DND-41 (cell line): ENCODE measurements around the gene DOCK4.

ENCODE experiments used
- ATAC-seq: fragments of 200-7000 bp; cut with Tn5 transposase; 3 replicates; pipeline ENCODE4 v1.9.1; 2021; ENCODE audit warnings: low read depth; ENCODE audit not compliant: insufficient read depth
- DNase-seq: peaks from one replicate; pipeline ENCODE4 v3.0.0-alpha.2; 2020
- H2AFZ ChIP-seq: 2 replicates; pipeline ENCODE4 v1.6.0; 2012; ENCODE audit warnings: low read depth, low read length
- H3K27ac ChIP-seq: 2 replicates; pipeline ENCODE4 v1.5.1; 2012; ENCODE audit warnings: low read length, inconsistent platforms
- H3K27me3 ChIP-seq: fragments of 200-600 bp; sonication (generic); 2 replicates; pipeline ENCODE4 v1.6.0; 2012; ENCODE audit warnings: low read length, mild to moderate bottlenecking, inconsistent platforms; ENCODE audit not compliant: insufficient read depth, poor library complexity
- H3K36me3 ChIP-seq: 2 replicates; pipeline ENCODE4 v1.5.1; 2012; ENCODE audit warnings: low read length, inconsistent platforms; ENCODE audit not compliant: insufficient read depth
- H3K4me1 ChIP-seq: 2 replicates; pipeline ENCODE4 v1.5.1; 2012; ENCODE audit warnings: mild to moderate bottlenecking, low read length; ENCODE audit not compliant: insufficient read depth
- H3K4me2 ChIP-seq: 2 replicates; pipeline ENCODE4 v1.6.0; 2012; ENCODE audit warnings: mild to moderate bottlenecking, moderate library complexity, low read length, inconsistent platforms; ENCODE audit not compliant: insufficient read depth
- H3K4me3 ChIP-seq, 2 experiments: fragments of 200-600 bp in 1 of 2; shearing (Covaris generic) in 1 of 2; 2 replicates each; pipeline ENCODE4 v1.5.1; 2012 to 2016; ENCODE audit warnings: inconsistent platforms in 2 of 2, low read length in 2 of 2, mild to moderate bottlenecking in 2 of 2, low read depth in 1 of 2, moderate library complexity in 1 of 2
- H3K79me2 ChIP-seq: 2 replicates; pipeline ENCODE4 v1.6.0; 2012; ENCODE audit warnings: low read length, inconsistent platforms; ENCODE audit not compliant: insufficient read depth
- H3K9ac ChIP-seq: 2 replicates; pipeline ENCODE4 v1.6.0; 2012; ENCODE audit warnings: low read depth, mild to moderate bottlenecking, inconsistent platforms, low read length, moderate library complexity
- H3K9me3 ChIP-seq: 2 replicates; pipeline ENCODE4 v1.5.1; 2012; ENCODE audit warnings: low read length, moderate library complexity, mild to moderate bottlenecking, inconsistent platforms; ENCODE audit not compliant: insufficient read depth, severe bottlenecking
- H4K20me1 ChIP-seq: 2 replicates; pipeline ENCODE4 v1.6.0; 2012; ENCODE audit warnings: low read length; ENCODE audit not compliant: insufficient read depth
- EZH2 ChIP-seq: IDR thresholded peaks from 3 replicates; pipeline ENCODE4 v1.6.1; 2012; ENCODE audit warnings: borderline replicate concordance, low read depth, mild to moderate bottlenecking, moderate library complexity, low read length, inconsistent platforms; ENCODE audit not compliant: severe bottlenecking
- TF ChIP-seq, protein P1 (sequence below): IDR thresholded peaks from 2 replicates; pipeline ENCODE4 v1.5.1; 2012; ENCODE audit warnings: borderline replicate concordance, low read length, moderate library complexity, mild to moderate bottlenecking; ENCODE audit not compliant: poor library complexity, severe bottlenecking; ENCODE audit errors: extremely low read depth

DOCK4 gene

DNA sequence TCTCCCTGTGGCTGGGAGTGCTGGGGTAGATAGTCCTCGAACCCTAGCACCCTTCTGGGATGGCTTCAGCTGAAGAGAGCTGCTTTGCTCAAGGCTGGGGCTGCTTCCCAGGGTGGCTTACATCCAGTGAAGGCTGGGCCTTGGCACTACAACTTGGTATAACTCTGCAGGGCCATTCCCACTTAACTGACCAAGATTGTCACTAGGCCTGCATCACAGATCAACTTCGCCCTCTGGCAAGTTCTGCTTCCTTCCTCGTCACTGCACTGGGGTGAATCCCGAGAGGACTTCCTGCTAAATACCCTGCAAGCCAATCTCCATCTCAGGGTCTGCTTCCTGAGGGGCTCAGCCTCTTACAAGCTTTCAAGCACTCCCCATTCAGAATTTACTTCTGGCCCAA lies 195.2 kb downstream of the DOCK4 start:
- H3K4me1 ChIP-seq = no peaks in the 10 kb centered on the region
- H3K27me3 ChIP-seq = no peaks in the 10 kb centered on the region
- no peaks in the 10 kb centered on the region for H3K9me3 ChIP-seq
- TF ChIP-seq EZH2 = no peak
- TF ChIP-seq, protein P1, sequence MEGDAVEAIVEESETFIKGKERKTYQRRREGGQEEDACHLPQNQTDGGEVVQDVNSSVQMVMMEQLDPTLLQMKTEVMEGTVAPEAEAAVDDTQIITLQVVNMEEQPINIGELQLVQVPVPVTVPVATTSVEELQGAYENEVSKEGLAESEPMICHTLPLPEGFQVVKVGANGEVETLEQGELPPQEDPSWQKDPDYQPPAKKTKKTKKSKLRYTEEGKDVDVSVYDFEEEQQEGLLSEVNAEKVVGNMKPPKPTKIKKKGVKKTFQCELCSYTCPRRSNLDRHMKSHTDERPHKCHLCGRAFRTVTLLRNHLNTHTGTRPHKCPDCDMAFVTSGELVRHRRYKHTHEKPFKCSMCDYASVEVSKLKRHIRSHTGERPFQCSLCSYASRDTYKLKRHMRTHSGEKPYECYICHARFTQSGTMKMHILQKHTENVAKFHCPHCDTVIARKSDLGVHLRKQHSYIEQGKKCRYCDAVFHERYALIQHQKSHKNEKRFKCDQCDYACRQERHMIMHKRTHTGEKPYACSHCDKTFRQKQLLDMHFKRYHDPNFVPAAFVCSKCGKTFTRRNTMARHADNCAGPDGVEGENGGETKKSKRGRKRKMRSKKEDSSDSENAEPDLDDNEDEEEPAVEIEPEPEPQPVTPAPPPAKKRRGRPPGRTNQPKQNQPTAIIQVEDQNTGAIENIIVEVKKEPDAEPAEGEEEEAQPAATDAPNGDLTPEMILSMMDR = no peak
- DNase-seq = no peak
- no peak for ATAC-seq
- no peaks in the 10 kb centered on the region for H3K36me3 ChIP-seq
- H2AFZ ChIP-seq = no peak overlapping the region
- H3K27ac ChIP-seq = no peak overlapping the region
- H4K20me1 ChIP-seq = no peaks in the 10 kb centered on the region
- H3K79me2 ChIP-seq = no peaks in the 10 kb centered on the region
- no peak overlapping the region for H3K9ac ChIP-seq
- H3K4me3 ChIP-seq = no peak overlapping the region
- no peak overlapping the region for H3K4me2 ChIP-seq

DNA sequence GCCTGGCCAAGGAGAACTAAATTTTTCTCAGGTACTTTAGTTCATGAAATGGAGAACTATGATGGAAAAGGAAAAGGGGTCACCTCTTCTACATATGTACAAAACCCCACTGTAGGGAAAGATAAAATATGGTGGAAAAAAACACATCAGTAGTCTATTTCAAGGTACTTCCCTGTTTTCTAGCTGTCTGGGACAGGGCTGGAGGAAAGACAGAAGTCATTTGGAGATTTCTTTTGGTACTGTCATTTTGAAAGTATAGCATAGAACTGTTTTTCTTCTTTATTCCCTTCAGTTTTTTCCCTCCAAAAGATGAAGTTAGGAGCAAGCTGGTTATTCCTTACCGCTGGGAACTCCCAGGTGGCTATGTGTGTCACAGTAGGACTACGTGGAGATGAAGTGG lies 196.1 kb downstream of the DOCK4 start:
- no peak for TF ChIP-seq EZH2
- TF ChIP-seq, protein P1 = no peak
- Histone ChIP-seq H3K36me3 (no peaks in the 10 kb centered on the region), H2AFZ (no peak overlapping the region), H3K27me3 (no peaks in the 10 kb centered on the region), H3K9me3 (no peaks in the 10 kb centered on the region), H3K27ac (no peak overlapping the region), H3K4me3 (no peak overlapping the region), H3K79me2 (no peaks in the 10 kb centered on the region), H3K4me2 (no peak overlapping the region), H4K20me1 (no peaks in the 10 kb centered on the region), H3K9ac (no peak overlapping the region), H3K4me1 (no peaks in the 10 kb centered on the region)
- ATAC-seq (no peak), DNase-seq (no peak)

DNA sequence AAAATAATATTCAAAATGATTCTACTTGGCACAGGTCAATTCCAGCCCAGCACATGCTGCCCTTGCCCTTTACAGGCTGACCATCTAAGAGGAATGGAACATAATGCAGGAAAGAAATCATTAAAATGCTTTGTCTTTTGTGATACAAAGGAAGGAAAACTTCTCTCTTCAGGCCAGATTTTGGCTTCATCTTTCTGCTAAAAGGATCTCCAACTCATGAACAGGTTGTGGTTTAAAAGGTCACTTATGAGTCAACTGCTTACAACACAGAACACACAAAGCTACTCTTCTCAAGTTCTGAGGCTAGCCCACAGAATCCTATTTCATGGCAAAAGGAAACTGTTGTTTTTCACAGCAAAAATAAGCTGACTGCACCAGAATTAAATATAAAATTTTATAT lies 197.1 kb downstream of the DOCK4 start:
- Histone ChIP-seq H3K36me3 (no peaks in the 10 kb centered on the region), H3K9me3 (no peaks in the 10 kb centered on the region), H3K4me3 (no peak overlapping the region), H3K9ac (no peak overlapping the region), H3K27me3 (no peaks in the 10 kb centered on the region), H3K4me1 (no peaks in the 10 kb centered on the region), H3K27ac (no peak overlapping the region), H2AFZ (no peak overlapping the region), H3K4me2 (no peak overlapping the region), H3K79me2 (no peaks in the 10 kb centered on the region), H4K20me1 (no peaks in the 10 kb centered on the region)
- DNase-seq (no peak), ATAC-seq (no peak)
- TF ChIP-seq, protein P1 = no peak
- no peak for TF ChIP-seq EZH2

DNA sequence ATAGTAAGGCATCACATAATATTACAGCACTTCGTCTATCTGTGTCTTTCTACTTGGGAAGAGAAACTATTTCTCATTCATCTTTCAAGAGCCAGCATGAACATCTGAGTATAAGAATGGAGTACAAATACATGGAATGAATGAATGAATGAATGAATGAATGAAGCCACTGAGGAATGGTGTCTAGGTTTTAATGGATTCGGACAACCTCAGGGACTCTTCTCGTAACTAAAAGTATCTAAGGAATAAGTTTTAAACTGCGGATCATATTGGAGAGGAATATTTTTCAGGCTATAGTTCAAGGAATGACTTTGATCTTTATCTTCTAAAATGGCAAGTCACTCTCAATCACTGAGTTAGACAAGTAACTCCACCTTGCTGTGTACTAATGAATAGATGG lies 199.0 kb downstream of the DOCK4 start:
- H3K4me3 ChIP-seq = no peak overlapping the region
- H3K9ac ChIP-seq = no peak overlapping the region
- no peak overlapping the region for H3K27ac ChIP-seq
- H3K79me2 ChIP-seq = no peaks in the 10 kb centered on the region
- H3K4me1 ChIP-seq = no peaks in the 10 kb centered on the region
- DNase-seq = no peak
- no peak overlapping the region for H2AFZ ChIP-seq
- no peaks in the 10 kb centered on the region for H4K20me1 ChIP-seq
- no peak for ATAC-seq
- no peaks in the 10 kb centered on the region for H3K36me3 ChIP-seq
- H3K4me2 ChIP-seq = no peak overlapping the region
- no peak for TF ChIP-seq EZH2
- TF ChIP-seq, protein P1 = no peak
- no peaks in the 10 kb centered on the region for H3K27me3 ChIP-seq
- H3K9me3 ChIP-seq = no peaks in the 10 kb centered on the region
